A549 (cell line): Measurements from ENCODE around the gene FBLN1. TPM values are rescaled to one million over a fixed set of nuclear protein-coding genes. Genes with fewer than 3 reads are reported as not detected.

Experiments used
- ATAC-seq, 2 experiments: fragments of 200-7000 bp in 1 of 2; fragments of >200 bp in 1 of 2; cut with Nextera tagmentation in 1 of 2; cut with Tn5 transposase in 1 of 2; 3 replicates each; pipeline versions ENCODE4 v1.8.0 to v1.9.1; 2018 to 2020; ENCODE audit warnings: mild to moderate bottlenecking in 1 of 2, moderate library complexity in 1 of 2
- CTCF ChIA-PET: fragments of 300-600 bp; sonication (Branson Sonifier 250); formaldehyde crosslinking; extraction: SDS; loops from one replicate; lab custom pipeline; 2021; ENCODE audit warnings: antibody characterized with exemption, inconsistent platforms; lab: Yijun Ruan, JAX
- POLR2A ChIA-PET: fragments of 350-600 bp; formaldehyde crosslinking; extraction: SDS; loops from one replicate; lab custom pipeline; 2021; ENCODE audit warnings: antibody characterized with exemption, inconsistent platforms; lab: Yijun Ruan, JAX
- DNase-seq, 2 experiments: peaks; one replicate each; pipeline versions ENCODE4 v3.0.0 to v3.0.0-alpha.2; 2011 to 2016; ENCODE audit warnings: low read depth in 1 of 2, low spot score in 1 of 2
- FAIRE-seq: peaks from 2 replicates; lab custom pipeline; 2011; peaks lifted over from hg19 to GRCh38; lab: Jason Lieb, UNC
- H3K27ac ChIP-seq, 2 experiments: fragments of >200 bp; sonication (Bioruptor Twin); formaldehyde crosslinking; 3 replicates each; pipeline ENCODE4 v1.5.1; 2016 to 2017
- H3K4me1 ChIP-seq: fragments of >200 bp; sonication (Bioruptor Twin); formaldehyde crosslinking; 3 replicates; pipeline ENCODE4 v1.6.1; 2016
- H3K4me2 ChIP-seq: fragments of >200 bp; sonication (Bioruptor Twin); formaldehyde crosslinking; 3 replicates; pipeline ENCODE4 v1.6.1; 2016
- H3K4me3 ChIP-seq: fragments of >200 bp; sonication (Bioruptor Twin); formaldehyde crosslinking; 3 replicates; pipeline ENCODE4 v1.5.1; 2016
- H3K9me3 ChIP-seq: fragments of >200 bp; sonication (Bioruptor Twin); formaldehyde crosslinking; 3 replicates; pipeline ENCODE4 v1.6.1; 2016
- CEBPB ChIP-seq, 2 experiments: fragments of >200 bp in 1 of 2; sonication (Bioruptor Twin) in 1 of 2; formaldehyde crosslinking in 1 of 2; IDR thresholded peaks; 2 replicates each; pipeline ENCODE4 v1.6.1; 2012 to 2016
- CHD4 ChIP-seq: fragments of 200-600 bp; sonication (generic); IDR thresholded peaks from 2 replicates; pipeline ENCODE4 v1.6.1; 2016; ENCODE audit warnings: antibody characterized with exemption, mild to moderate bottlenecking, borderline replicate concordance
- EHMT2 ChIP-seq: fragments of 200-600 bp; sonication (generic); IDR thresholded peaks from 2 replicates; pipeline ENCODE4 v1.6.1; 2016; ENCODE audit warnings: antibody characterized with exemption, low read depth, mild to moderate bottlenecking, moderate library complexity
- EP300 ChIP-seq, 2 experiments: fragments of >200 bp; sonication (Bioruptor Twin); formaldehyde crosslinking; IDR thresholded peaks; 2 replicates in 1 of 2; 3 replicates in 1 of 2; pipeline ENCODE4 v1.6.1; 2016 to 2017
- HOXB5 ChIP-seq: fragments of 250-450 bp; sonication (Bioruptor Pico); IDR thresholded peaks from 2 replicates; pipeline ENCODE4 v1.5.0; 2020; ENCODE audit warnings: mild to moderate bottlenecking, moderate library complexity
- KDM1A ChIP-seq: fragments of 200-600 bp; sonication (generic); IDR thresholded peaks from 2 replicates; pipeline ENCODE4 v1.6.1; 2016; ENCODE audit warnings: low read depth, mild to moderate bottlenecking
- KDM5A ChIP-seq: fragments of 200-600 bp; sonication (generic); IDR thresholded peaks from 2 replicates; pipeline ENCODE4 v1.6.1; 2016; ENCODE audit warnings: antibody characterized with exemption, mild to moderate bottlenecking
- NPAS2 ChIP-seq: fragments of 250-450 bp; sonication (Bioruptor Pico); IDR thresholded peaks from 2 replicates; pipeline ENCODE4 v1.8.0; 2022; ENCODE audit warnings: mild to moderate bottlenecking, moderate library complexity, borderline replicate concordance
- PBX3 ChIP-seq: IDR thresholded peaks from 2 replicates; pipeline ENCODE4 v1.6.1; 2012
- PHF8 ChIP-seq: fragments of 200-600 bp; sonication (generic); IDR thresholded peaks from 2 replicates; pipeline ENCODE4 v1.6.1; 2016; ENCODE audit warnings: low read depth, mild to moderate bottlenecking, antibody characterized with exemption, moderate library complexity, borderline replicate concordance
- POLR2A ChIP-seq: IDR thresholded peaks from 2 replicates; pipeline ENCODE4 v1.6.1; 2012; ENCODE audit warnings: mild to moderate bottlenecking, low read length
- POLR2AphosphoS2 ChIP-seq: conservative IDR thresholded peaks from 2 replicates; pipeline ENCODE4 v1.6.1; 2012; ENCODE audit warnings: low read length, improper control_type of control experiment, inconsistent platforms
- RCOR1 ChIP-seq: fragments of 150-350 bp; IDR thresholded peaks from 2 replicates; pipeline ENCODE4 v1.6.1; 2014; ENCODE audit warnings: antibody characterized with exemption, low read length, low read depth
- RFX5 ChIP-seq: fragments of 450-650 bp; IDR thresholded peaks from 2 replicates; pipeline ENCODE4 v1.7.1; 2014; ENCODE audit warnings: antibody characterized with exemption, mild to moderate bottlenecking, moderate library complexity
- SMC3 ChIP-seq: fragments of >200 bp; sonication (Bioruptor Twin); formaldehyde crosslinking; IDR thresholded peaks from 3 replicates; pipeline ENCODE4 v1.6.1; 2018; ENCODE audit warnings: inconsistent platforms
- ZC3H11A ChIP-seq: fragments of 450-650 bp; IDR thresholded peaks from 2 replicates; pipeline ENCODE4 v1.6.1; 2014; ENCODE audit warnings: antibody characterized with exemption, mild to moderate bottlenecking
- ZFP36 ChIP-seq: fragments of 450-650 bp; IDR thresholded peaks from 2 replicates; pipeline ENCODE4 v1.6.1; 2014; ENCODE audit warnings: borderline replicate concordance; ENCODE audit not compliant: partially characterized antibody
- ZSCAN20 ChIP-seq: fragments of 250-450 bp; sonication (Bioruptor Pico); IDR thresholded peaks from 2 replicates; pipeline ENCODE4 v1.8.0; 2022; ENCODE audit warnings: mild to moderate bottlenecking, moderate library complexity
- WGBS: methylation state at CpG from one replicate; pipeline ENCODE4 v1.1.6; 2017; ENCODE audit errors: missing lambda C conversion rate; 5-methylcytosine and 5-hydroxymethylcytosine counted together
- polyA plus RNA-seq, 4 experiments: library from polyadenylated mRNA; depleted of rRNA in 3 of 4; stranded (reverse); fragments of >200 nt; fragmentation: RNase III in 1 of 4; extraction: RNeasy Plus Mini Kit Qiagen cat#74134 plus additional on column Dnase treatment in 1 of 4; gene quantifications; 2 replicates in 3 of 4; 3 replicates in 1 of 4; pipeline ENCODE4 v1.2.3, GENCODE V29; 2011 to 2017
- TF ChIP-seq, protein P1 (sequence below): fragments of 200-600 bp; sonication (generic); IDR thresholded peaks from 2 replicates; pipeline ENCODE4 v1.6.1; 2016; ENCODE audit warnings: antibody characterized with exemption, mild to moderate bottlenecking, moderate library complexity
- TF ChIP-seq, protein P2 (sequence below): fragments of >200 bp; sonication (Bioruptor Twin); formaldehyde crosslinking; IDR thresholded peaks from 3 replicates; pipeline ENCODE4 v1.5.1; 2016

Gene FBLN1
- polyA plus RNA-seq, 2 of the 4 experiments (the other 2 are of a cell fraction), result 18.2 to 32.7 TPM

DNA sequence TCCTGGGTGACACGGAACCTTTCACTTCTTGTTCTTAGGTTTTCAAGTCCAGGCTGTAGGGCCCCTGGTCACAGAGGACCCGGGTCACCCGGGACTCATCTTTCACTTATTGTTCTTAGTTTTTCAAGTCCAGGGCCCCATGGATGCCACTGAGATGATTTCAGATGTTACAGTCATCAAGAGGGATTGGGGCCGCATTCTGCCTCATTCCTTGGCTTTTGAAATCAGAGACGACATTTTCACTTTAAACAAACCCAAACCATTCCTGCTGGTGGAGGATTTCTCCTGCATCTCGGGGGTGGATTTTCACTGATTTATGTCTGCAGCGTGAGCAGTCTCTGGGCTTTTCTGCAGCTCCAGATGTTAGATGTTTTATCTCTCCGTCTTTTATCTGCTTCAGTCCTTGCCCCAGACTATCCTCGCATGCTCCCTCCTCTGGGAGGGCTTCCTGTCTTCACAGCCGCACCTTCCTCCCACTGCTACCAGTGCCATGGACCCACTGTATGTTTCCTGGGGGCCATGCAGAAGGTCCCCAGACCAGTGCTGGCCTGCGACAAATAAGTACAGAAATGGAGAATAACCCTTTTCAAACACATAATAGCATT lies 27.4 kb downstream of the FBLN1 start:
- H3K4me3 ChIP-seq, result no peak overlapping the region
- no peak overlapping the region for H3K4me2 ChIP-seq
- no peak overlapping the region for H3K27ac ChIP-seq
- ChIA-PET POLR2A (no interaction called here), CTCF (no interaction called here)
- no peak for FAIRE-seq
- no peak for DNase-seq
- WGBS, result 87% methylated on average over 11 of the region's 11 CpGs
- TF ChIP-seq KDM1A (no peak), PHF8 (no peak), POLR2A (no peak), ZSCAN20 (CRISPR knock-in tag) (no peak), POLR2AphosphoS2 (no peak), CEBPB (IDR thresholded peaks at IDR 0.05) (no peak)
- H3K4me1 ChIP-seq, result no peaks in the 10 kb centered on the region
- H3K9me3 ChIP-seq, result no peaks in the 10 kb centered on the region
- no peak for ATAC-seq

DNA sequence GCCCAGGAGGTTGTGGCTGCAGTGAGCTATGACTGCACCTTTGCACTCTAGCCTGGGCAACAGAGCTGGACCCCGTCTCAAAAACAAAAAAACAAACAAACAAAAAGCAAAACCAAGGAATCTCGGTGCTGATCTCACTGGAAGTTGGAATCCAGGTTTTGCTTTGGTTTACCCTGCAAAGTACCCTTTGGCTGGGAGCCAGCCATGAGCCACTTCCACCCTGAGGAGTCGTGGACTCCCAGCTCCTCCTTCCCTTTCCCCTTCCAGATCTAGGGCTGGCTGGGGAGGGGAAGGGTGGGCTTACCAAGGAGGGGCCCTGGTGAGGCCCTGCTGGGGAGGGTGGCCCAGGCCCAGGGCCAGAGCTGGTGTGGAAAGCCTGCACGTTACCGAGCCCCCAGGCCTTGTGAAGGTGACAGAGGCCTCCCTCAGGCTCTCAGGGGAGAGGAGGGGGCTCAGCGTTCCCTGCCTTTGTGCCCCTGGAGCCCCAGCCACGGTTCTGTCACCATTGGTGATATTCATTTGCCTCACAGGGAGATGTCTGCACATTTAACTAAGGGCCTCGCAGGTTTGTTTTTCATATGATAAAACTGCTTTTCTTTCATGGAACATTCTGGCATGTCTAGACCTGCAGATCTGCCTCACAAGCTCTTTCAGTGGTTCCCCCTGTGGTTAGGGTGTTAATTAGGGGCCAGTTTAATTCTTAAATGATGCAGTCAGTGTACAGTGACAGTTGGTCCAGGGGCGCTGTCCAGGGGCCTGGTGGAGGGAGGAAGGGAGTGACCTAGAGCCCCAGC lies 29.0 kb downstream of the FBLN1 start:
- Histone ChIP-seq H3K27ac (no peak overlapping the region), H3K4me1 (no peaks in the 10 kb centered on the region), H3K9me3 (no peaks in the 10 kb centered on the region), H3K4me3 (no peak overlapping the region), H3K4me2 (no peak overlapping the region)
- WGBS, result 58% methylated on average over 5 of the region's 9 CpGs
- POLR2A ChIA-PET, result no interaction called here
- CTCF ChIA-PET, result interaction anchor here (0.5 kb wide), 1 partner anchor 21 kb away, joined by 3 read pairs; no protein-coding TSS in a partner anchor
- TF ChIP-seq ZFP36, result no peak
- no peak for TF ChIP-seq POLR2A
- TF ChIP-seq KDM5A, result no peak
- no peak for TF ChIP-seq ZSCAN20 (CRISPR knock-in tag)
- TF ChIP-seq PBX3, result no peak
- no peak for TF ChIP-seq EHMT2
- TF ChIP-seq, protein P1, sequence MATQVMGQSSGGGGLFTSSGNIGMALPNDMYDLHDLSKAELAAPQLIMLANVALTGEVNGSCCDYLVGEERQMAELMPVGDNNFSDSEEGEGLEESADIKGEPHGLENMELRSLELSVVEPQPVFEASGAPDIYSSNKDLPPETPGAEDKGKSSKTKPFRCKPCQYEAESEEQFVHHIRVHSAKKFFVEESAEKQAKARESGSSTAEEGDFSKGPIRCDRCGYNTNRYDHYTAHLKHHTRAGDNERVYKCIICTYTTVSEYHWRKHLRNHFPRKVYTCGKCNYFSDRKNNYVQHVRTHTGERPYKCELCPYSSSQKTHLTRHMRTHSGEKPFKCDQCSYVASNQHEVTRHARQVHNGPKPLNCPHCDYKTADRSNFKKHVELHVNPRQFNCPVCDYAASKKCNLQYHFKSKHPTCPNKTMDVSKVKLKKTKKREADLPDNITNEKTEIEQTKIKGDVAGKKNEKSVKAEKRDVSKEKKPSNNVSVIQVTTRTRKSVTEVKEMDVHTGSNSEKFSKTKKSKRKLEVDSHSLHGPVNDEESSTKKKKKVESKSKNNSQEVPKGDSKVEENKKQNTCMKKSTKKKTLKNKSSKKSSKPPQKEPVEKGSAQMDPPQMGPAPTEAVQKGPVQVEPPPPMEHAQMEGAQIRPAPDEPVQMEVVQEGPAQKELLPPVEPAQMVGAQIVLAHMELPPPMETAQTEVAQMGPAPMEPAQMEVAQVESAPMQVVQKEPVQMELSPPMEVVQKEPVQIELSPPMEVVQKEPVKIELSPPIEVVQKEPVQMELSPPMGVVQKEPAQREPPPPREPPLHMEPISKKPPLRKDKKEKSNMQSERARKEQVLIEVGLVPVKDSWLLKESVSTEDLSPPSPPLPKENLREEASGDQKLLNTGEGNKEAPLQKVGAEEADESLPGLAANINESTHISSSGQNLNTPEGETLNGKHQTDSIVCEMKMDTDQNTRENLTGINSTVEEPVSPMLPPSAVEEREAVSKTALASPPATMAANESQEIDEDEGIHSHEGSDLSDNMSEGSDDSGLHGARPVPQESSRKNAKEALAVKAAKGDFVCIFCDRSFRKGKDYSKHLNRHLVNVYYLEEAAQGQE, result no peak
- ATAC-seq, result no peak
- FAIRE-seq, result no peak
- no peak for DNase-seq

DNA sequence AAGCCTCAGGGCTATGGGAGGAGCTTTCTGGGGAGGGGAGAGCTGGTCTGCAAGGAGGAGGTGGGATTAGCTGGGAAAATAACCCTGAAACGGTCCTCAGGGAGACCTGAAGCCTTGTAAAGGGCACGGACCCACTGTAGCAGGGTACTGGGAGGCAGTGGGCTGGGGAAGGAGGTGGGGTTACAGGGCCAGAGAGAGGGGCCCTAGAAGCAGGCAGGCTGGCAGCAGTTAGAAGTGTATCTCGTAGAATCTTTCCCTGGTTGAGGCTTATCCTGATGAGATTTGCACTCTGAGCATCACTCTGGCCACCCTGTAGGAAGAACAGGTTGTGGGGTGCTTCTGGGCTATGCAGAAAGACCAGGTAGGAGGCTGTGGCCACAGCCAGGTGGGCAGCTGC lies 29.6 kb downstream of the FBLN1 start:
- H3K27ac ChIP-seq, result no peak overlapping the region
- no peak for ATAC-seq
- no peak overlapping the region for H3K4me3 ChIP-seq
- FAIRE-seq, result no peak
- H3K9me3 ChIP-seq, result no peaks in the 10 kb centered on the region
- ChIA-PET CTCF (interaction anchor here (1.2 kb wide), 1 partner anchor 17 kb away, joined by 3 read pairs; no protein-coding TSS in a partner anchor), POLR2A (no interaction called here)
- WGBS, result 65% methylated on average over 2 of the region's 3 CpGs
- no peak overlapping the region for H3K4me2 ChIP-seq
- DNase-seq, result no peak
- no peaks in the 10 kb centered on the region for H3K4me1 ChIP-seq
- TF ChIP-seq NPAS2 (no peak), RFX5 (no peak), HOXB5 (CRISPR knock-in tag) (no peak), SMC3 (no peak), RCOR1 (no peak), CHD4 (no peak), ZC3H11A (no peak), PBX3 (no peak), ZSCAN20 (CRISPR knock-in tag) (no peak), EP300 (IDR thresholded peaks at IDR 0.05) (no peak)
- TF ChIP-seq, protein P1, result no peak
- TF ChIP-seq, protein P2, sequence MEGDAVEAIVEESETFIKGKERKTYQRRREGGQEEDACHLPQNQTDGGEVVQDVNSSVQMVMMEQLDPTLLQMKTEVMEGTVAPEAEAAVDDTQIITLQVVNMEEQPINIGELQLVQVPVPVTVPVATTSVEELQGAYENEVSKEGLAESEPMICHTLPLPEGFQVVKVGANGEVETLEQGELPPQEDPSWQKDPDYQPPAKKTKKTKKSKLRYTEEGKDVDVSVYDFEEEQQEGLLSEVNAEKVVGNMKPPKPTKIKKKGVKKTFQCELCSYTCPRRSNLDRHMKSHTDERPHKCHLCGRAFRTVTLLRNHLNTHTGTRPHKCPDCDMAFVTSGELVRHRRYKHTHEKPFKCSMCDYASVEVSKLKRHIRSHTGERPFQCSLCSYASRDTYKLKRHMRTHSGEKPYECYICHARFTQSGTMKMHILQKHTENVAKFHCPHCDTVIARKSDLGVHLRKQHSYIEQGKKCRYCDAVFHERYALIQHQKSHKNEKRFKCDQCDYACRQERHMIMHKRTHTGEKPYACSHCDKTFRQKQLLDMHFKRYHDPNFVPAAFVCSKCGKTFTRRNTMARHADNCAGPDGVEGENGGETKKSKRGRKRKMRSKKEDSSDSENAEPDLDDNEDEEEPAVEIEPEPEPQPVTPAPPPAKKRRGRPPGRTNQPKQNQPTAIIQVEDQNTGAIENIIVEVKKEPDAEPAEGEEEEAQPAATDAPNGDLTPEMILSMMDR, result no peak
